ENCODE results near the gene MTCL1.

MTCL1 gene

GRCh38 chr18:8776013-8776943, 70.9 kb downstream of the MTCL1 start:
- no peaks in the 10 kb centered on the region for H3K4me1 ChIP-seq (ENCODE audit: insufficient read depth, low read length, poor library complexity, severe bottlenecking)
- no peak overlapping the region for H3K4me3 ChIP-seq (ENCODE audit: low read length, poor library complexity, severe bottlenecking)
- no peak overlapping the region for H3K4me2 ChIP-seq (ENCODE audit: low read depth, low read length, poor library complexity, severe bottlenecking)

GRCh38 chr18:8777846-8778245, 72.5 kb downstream of the MTCL1 start:
- H3K79me2 ChIP-seq (ENCODE audit: insufficient read depth, low read length) = no peaks in the 10 kb centered on the region
- H3K9me3 ChIP-seq (ENCODE audit: insufficient read depth, low read depth, low read length) = no peaks in the 10 kb centered on the region
- no peak overlapping the region for H3K4me3 ChIP-seq (ENCODE audit: low read length, poor library complexity, severe bottlenecking)
- H3K27me3 ChIP-seq (ENCODE audit: insufficient read depth, low read length, poor library complexity, severe bottlenecking) = no peaks in the 10 kb centered on the region
- H3K36me3 ChIP-seq (ENCODE audit: insufficient read depth, low read length) = no peaks in the 10 kb centered on the region
- no peak overlapping the region for H2AFZ ChIP-seq (ENCODE audit: low read length)
- H3K9me2 ChIP-seq (replicated peaks; ENCODE audit: low read depth, low read length) = no peaks in the 10 kb centered on the region
- no peaks in the 10 kb centered on the region for H3F3A ChIP-seq (ENCODE audit: low read depth)
- H4K20me1 ChIP-seq (ENCODE audit: insufficient read depth, low read length, poor library complexity, severe bottlenecking) = no peaks in the 10 kb centered on the region
- no peak for TF ChIP-seq CTCF (conservative IDR thresholded peaks at IDR 0.05; ENCODE audit: low read length)
- TF ChIP-seq EZH2phosphoT487 (IDR thresholded peaks at IDR 0.05; ENCODE audit: borderline replicate concordance) = no peak
- H3K4me1 ChIP-seq (ENCODE audit: insufficient read depth, low read length, poor library complexity, severe bottlenecking) = no peaks in the 10 kb centered on the region
- no peak overlapping the region for H3K4me2 ChIP-seq (ENCODE audit: low read depth, low read length, poor library complexity, severe bottlenecking)
- no peak overlapping the region for H3K9ac ChIP-seq (ENCODE audit: low read depth, low read length, poor library complexity, severe bottlenecking)

More at GRCh38 chr18:8776013-8776943, 70.9 kb downstream of the MTCL1 start:
- Histone ChIP-seq H3K9ac (ENCODE audit: low read depth, low read length, poor library complexity, severe bottlenecking) (no peak overlapping the region), H4K20me1 (ENCODE audit: insufficient read depth, low read length, poor library complexity, severe bottlenecking) (no peaks in the 10 kb centered on the region), H3K79me2 (ENCODE audit: insufficient read depth, low read length) (no peaks in the 10 kb centered on the region), H3K9me2 (replicated peaks; ENCODE audit: low read depth, low read length) (no peaks in the 10 kb centered on the region), H3K36me3 (ENCODE audit: insufficient read depth, low read length) (no peaks in the 10 kb centered on the region), H3F3A (ENCODE audit: low read depth) (no peaks in the 10 kb centered on the region), H3K9me3 (ENCODE audit: insufficient read depth, low read depth, low read length) (no peaks in the 10 kb centered on the region), H3K27me3 (ENCODE audit: insufficient read depth, low read length, poor library complexity, severe bottlenecking) (no peaks in the 10 kb centered on the region), H2AFZ (ENCODE audit: low read length) (no peak overlapping the region)
- TF ChIP-seq CTCF (conservative IDR thresholded peaks at IDR 0.05; ENCODE audit: low read length) (no peak), EZH2phosphoT487 (IDR thresholded peaks at IDR 0.05; ENCODE audit: borderline replicate concordance) (no peak)

GRCh38 chr18:8778386-8778785, 73.0 kb downstream of the MTCL1 start:
- H3K79me2 ChIP-seq (ENCODE audit: insufficient read depth, low read length) = no peaks in the 10 kb centered on the region
- H3K4me1 ChIP-seq (ENCODE audit: insufficient read depth, low read length, poor library complexity, severe bottlenecking) = no peaks in the 10 kb centered on the region
- no peaks in the 10 kb centered on the region for H4K20me1 ChIP-seq (ENCODE audit: insufficient read depth, low read length, poor library complexity, severe bottlenecking)
- no peaks in the 10 kb centered on the region for H3K27me3 ChIP-seq (ENCODE audit: insufficient read depth, low read length, poor library complexity, severe bottlenecking)
- H3K9ac ChIP-seq (ENCODE audit: low read depth, low read length, poor library complexity, severe bottlenecking) = no peak overlapping the region
- no peaks in the 10 kb centered on the region; the same call in 1 of the 2 replicates for H3K36me3 ChIP-seq (ENCODE audit: insufficient read depth, low read length)
- no peaks in the 10 kb centered on the region for H3F3A ChIP-seq (ENCODE audit: low read depth)
- H3K9me3 ChIP-seq (ENCODE audit: insufficient read depth, low read depth, low read length) = no peaks in the 10 kb centered on the region
- no peak overlapping the region for H3K4me2 ChIP-seq (ENCODE audit: low read depth, low read length, poor library complexity, severe bottlenecking)
- H2AFZ ChIP-seq (ENCODE audit: low read length) = no peak overlapping the region
- no peak for TF ChIP-seq EZH2phosphoT487 (IDR thresholded peaks at IDR 0.05; ENCODE audit: borderline replicate concordance)
- TF ChIP-seq CTCF (conservative IDR thresholded peaks at IDR 0.05; ENCODE audit: low read length) = no peak
- H3K9me2 ChIP-seq (replicated peaks; ENCODE audit: low read depth, low read length) = no peaks in the 10 kb centered on the region
- no peak overlapping the region for H3K4me3 ChIP-seq (ENCODE audit: low read length, poor library complexity, severe bottlenecking)

Data from Loucy (cell line).